OCI-LY1 (cell line): ENCODE results near the gene C1orf105.

Experiments used
- EZH2 ChIP-seq: fragments of 200-600 bp; sonication (generic), shearing (Covaris generic); IDR thresholded peaks from 2 replicates; pipeline ENCODE4 v1.8.0; 2017; ENCODE audit warnings: borderline replicate concordance, mixed run types, mild to moderate bottlenecking, antibody characterized with exemption, low read length, moderate library complexity, mixed read lengths
- TF ChIP-seq, protein P1 (sequence below): fragments of 200-600 bp; sonication (generic), shearing (Covaris generic); IDR thresholded peaks from 2 replicates; pipeline ENCODE4 v1.5.1; 2017; ENCODE audit warnings: mild to moderate bottlenecking, antibody characterized with exemption, low read length, moderate library complexity, mixed read lengths

DNA sequence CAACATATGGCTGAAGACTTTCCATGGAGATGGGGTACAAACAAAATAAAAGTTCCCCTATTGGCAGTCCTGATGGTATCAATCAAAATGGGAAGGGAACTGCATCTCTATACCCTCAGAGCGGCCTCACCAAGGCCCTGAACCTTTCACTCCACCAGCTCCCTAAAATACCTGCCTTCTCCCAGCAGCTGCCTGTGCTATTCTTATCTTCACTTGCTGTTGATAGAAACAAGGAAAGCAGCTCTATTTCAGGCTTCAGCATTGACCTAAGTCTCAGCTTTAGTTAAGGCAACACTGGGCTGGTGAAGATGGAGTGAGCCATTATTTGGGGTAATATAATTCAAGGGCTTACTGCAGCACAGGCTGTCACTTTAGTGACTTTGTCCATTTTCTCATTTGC lies 45.1 kb downstream of the C1orf105 start:
- TF ChIP-seq, protein P1, sequence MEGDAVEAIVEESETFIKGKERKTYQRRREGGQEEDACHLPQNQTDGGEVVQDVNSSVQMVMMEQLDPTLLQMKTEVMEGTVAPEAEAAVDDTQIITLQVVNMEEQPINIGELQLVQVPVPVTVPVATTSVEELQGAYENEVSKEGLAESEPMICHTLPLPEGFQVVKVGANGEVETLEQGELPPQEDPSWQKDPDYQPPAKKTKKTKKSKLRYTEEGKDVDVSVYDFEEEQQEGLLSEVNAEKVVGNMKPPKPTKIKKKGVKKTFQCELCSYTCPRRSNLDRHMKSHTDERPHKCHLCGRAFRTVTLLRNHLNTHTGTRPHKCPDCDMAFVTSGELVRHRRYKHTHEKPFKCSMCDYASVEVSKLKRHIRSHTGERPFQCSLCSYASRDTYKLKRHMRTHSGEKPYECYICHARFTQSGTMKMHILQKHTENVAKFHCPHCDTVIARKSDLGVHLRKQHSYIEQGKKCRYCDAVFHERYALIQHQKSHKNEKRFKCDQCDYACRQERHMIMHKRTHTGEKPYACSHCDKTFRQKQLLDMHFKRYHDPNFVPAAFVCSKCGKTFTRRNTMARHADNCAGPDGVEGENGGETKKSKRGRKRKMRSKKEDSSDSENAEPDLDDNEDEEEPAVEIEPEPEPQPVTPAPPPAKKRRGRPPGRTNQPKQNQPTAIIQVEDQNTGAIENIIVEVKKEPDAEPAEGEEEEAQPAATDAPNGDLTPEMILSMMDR: no peak
- no peak for TF ChIP-seq EZH2
